ENCODE data around the gene PLBD2.

PLBD2 gene

GRCh38 chr12:113424915-113425823 lies 66.8 kb downstream of the PLBD2 start:
- CTCF ChIA-PET: interaction anchor here (0.7 to 2.3 kb wide), 27 partner anchors 9 to 319 kb away, joined by 3 to 11 read pairs (median 3); partner anchors contain the start of genes SDS and SLC8B1
- Histone ChIP-seq H3K9me3 (ENCODE audit: control extremely low read depth in 1 of 5, control insufficient read depth in 4 of 5, insufficient read depth in 2 of 5, low read depth in 1 of 5, low read length in 4 of 5) (no peaks in the 10 kb centered on the region), H3K36me3 (ENCODE audit: control insufficient read depth in 4 of 4, insufficient read depth in 4 of 4, low read length in 3 of 4) (peaks cover 0 to 4% (median 3%) of the 10 kb centered on the region in 4 experiments), H3K4me1 (ENCODE audit: control extremely low read depth in 1 of 4, control insufficient read depth in 4 of 4, insufficient read depth in 4 of 4, low read length in 3 of 4) (peaks cover 0 to 31% (median 25%) of the 10 kb centered on the region in 4 experiments), H3K27me3 (replicated peaks in 2 of 5; ENCODE audit: control insufficient read depth in 4 of 5, insufficient read depth in 5 of 5, low read length in 4 of 5) (no peaks in the 10 kb centered on the region), H3K4me3 (ENCODE audit: control insufficient read depth in 1 of 7, extremely low read depth in 1 of 7, insufficient read depth in 4 of 7, low read depth in 2 of 7, low read length in 6 of 7) (no peak overlapping the region), H3K27ac (ENCODE audit: insufficient read depth in 1 of 2, low read depth in 1 of 2, low read length in 2 of 2, poor library complexity in 1 of 2, severe bottlenecking in 2 of 2) (no peak overlapping the region)
- POLR2A ChIA-PET: no interaction called here
- 51% methylated on average over 15 of the region's 20 CpGs for WGBS (ENCODE audit: insufficient coverage)
- peak; percentile 46 to 57 (median 54) for DNase-seq

GRCh38 chr12:113425960-113426453 lies 67.6 kb downstream of the PLBD2 start:
- H3K27me3 ChIP-seq (replicated peaks in 2 of 5; ENCODE audit: control insufficient read depth in 4 of 5, insufficient read depth in 5 of 5, low read length in 4 of 5): no peaks in the 10 kb centered on the region
- POLR2A ChIA-PET: no interaction called here
- peaks cover 0 to 4% (median 3%) of the 10 kb centered on the region in 4 experiments for H3K36me3 ChIP-seq (ENCODE audit: control insufficient read depth in 4 of 4, insufficient read depth in 4 of 4, low read length in 3 of 4)
- no peaks in the 10 kb centered on the region for H3K9me3 ChIP-seq (ENCODE audit: control extremely low read depth in 1 of 5, control insufficient read depth in 4 of 5, insufficient read depth in 2 of 5, low read depth in 1 of 5, low read length in 4 of 5)
- DNase-seq: peak in 2 of 3 donors; percentile 26 to 32
- no peak overlapping the region for H3K4me3 ChIP-seq (ENCODE audit: control insufficient read depth in 1 of 7, extremely low read depth in 1 of 7, insufficient read depth in 4 of 7, low read depth in 2 of 7, low read length in 6 of 7)
- no peak overlapping the region for H3K27ac ChIP-seq (ENCODE audit: insufficient read depth in 1 of 2, low read depth in 1 of 2, low read length in 2 of 2, poor library complexity in 1 of 2, severe bottlenecking in 2 of 2)
- WGBS (ENCODE audit: insufficient coverage): 38% methylated on average over 8 of the region's 11 CpGs
- peaks cover 0 to 30% (median 24%) of the 10 kb centered on the region in 4 experiments for H3K4me1 ChIP-seq (ENCODE audit: control extremely low read depth in 1 of 4, control insufficient read depth in 4 of 4, insufficient read depth in 4 of 4, low read length in 3 of 4)
- CTCF ChIA-PET: interaction anchor here (0.8 to 2.3 kb wide), 23 partner anchors 8 to 231 kb away, joined by 3 to 11 read pairs (median 4); partner anchors contain the start of gene SLC8B1

GRCh38 chr12:113427882-113428281 lies 69.5 kb downstream of the PLBD2 start:
- H3K27me3 ChIP-seq (replicated peaks in 2 of 5; ENCODE audit: control insufficient read depth in 4 of 5, insufficient read depth in 5 of 5, low read length in 4 of 5): no peaks in the 10 kb centered on the region
- CTCF ChIA-PET: no interaction called here
- peaks cover 0 to 4% (median 3%) of the 10 kb centered on the region in 4 experiments for H3K36me3 ChIP-seq (ENCODE audit: control insufficient read depth in 4 of 4, insufficient read depth in 4 of 4, low read length in 3 of 4)
- H3K4me1 ChIP-seq (ENCODE audit: control extremely low read depth in 1 of 4, control insufficient read depth in 4 of 4, insufficient read depth in 4 of 4, low read length in 3 of 4): peaks cover 0 to 12% (median 8%) of the 10 kb centered on the region in 4 experiments
- 95% methylated on average over 9 of the region's 9 CpGs for WGBS (ENCODE audit: insufficient coverage)
- DNase-seq: no peak
- H3K9me3 ChIP-seq (ENCODE audit: control extremely low read depth in 1 of 5, control insufficient read depth in 4 of 5, insufficient read depth in 2 of 5, low read depth in 1 of 5, low read length in 4 of 5): no peaks in the 10 kb centered on the region
- no peak overlapping the region for H3K27ac ChIP-seq (ENCODE audit: insufficient read depth in 1 of 2, low read depth in 1 of 2, low read length in 2 of 2, poor library complexity in 1 of 2, severe bottlenecking in 2 of 2)
- POLR2A ChIA-PET: no interaction called here
- H3K4me3 ChIP-seq (ENCODE audit: control insufficient read depth in 1 of 7, extremely low read depth in 1 of 7, insufficient read depth in 4 of 7, low read depth in 2 of 7, low read length in 6 of 7): no peak overlapping the region

GRCh38 chr12:113428482-113428881 lies 70.1 kb downstream of the PLBD2 start:
- Histone ChIP-seq H3K27ac (ENCODE audit: insufficient read depth in 1 of 2, low read depth in 1 of 2, low read length in 2 of 2, poor library complexity in 1 of 2, severe bottlenecking in 2 of 2) (no peak overlapping the region), H3K4me3 (ENCODE audit: control insufficient read depth in 1 of 7, extremely low read depth in 1 of 7, insufficient read depth in 4 of 7, low read depth in 2 of 7, low read length in 6 of 7) (no peak overlapping the region), H3K4me1 (ENCODE audit: control extremely low read depth in 1 of 4, control insufficient read depth in 4 of 4, insufficient read depth in 4 of 4, low read length in 3 of 4) (peaks cover 0 to 6% (median 2%) of the 10 kb centered on the region in 4 experiments), H3K9me3 (ENCODE audit: control extremely low read depth in 1 of 5, control insufficient read depth in 4 of 5, insufficient read depth in 2 of 5, low read depth in 1 of 5, low read length in 4 of 5) (no peaks in the 10 kb centered on the region), H3K36me3 (ENCODE audit: control insufficient read depth in 4 of 4, insufficient read depth in 4 of 4, low read length in 3 of 4) (peaks cover 0 to 4% (median 3%) of the 10 kb centered on the region in 4 experiments), H3K27me3 (replicated peaks in 2 of 5; ENCODE audit: control insufficient read depth in 4 of 5, insufficient read depth in 5 of 5, low read length in 4 of 5) (no peaks in the 10 kb centered on the region)
- CTCF ChIA-PET: no interaction called here
- POLR2A ChIA-PET: no interaction called here
- no peak for DNase-seq
- WGBS (ENCODE audit: insufficient coverage): no CpG with 5 or more reads among the region's 1 CpG

- Histone ChIP-seq H3K27me3 (replicated peaks in 2 of 5; ENCODE audit: control insufficient read depth in 4 of 5, insufficient read depth in 5 of 5, low read length in 4 of 5) (no peaks in the 10 kb centered on the region), H3K4me1 (ENCODE audit: control extremely low read depth in 1 of 4, control insufficient read depth in 4 of 4, insufficient read depth in 4 of 4, low read length in 3 of 4) (no peaks in the 10 kb centered on the region), H3K4me3 (ENCODE audit: control insufficient read depth in 1 of 7, extremely low read depth in 1 of 7, insufficient read depth in 4 of 7, low read depth in 2 of 7, low read length in 6 of 7) (no peak overlapping the region), H3K36me3 (ENCODE audit: control insufficient read depth in 4 of 4, insufficient read depth in 4 of 4, low read length in 3 of 4) (no peaks in the 10 kb centered on the region), H3K27ac (ENCODE audit: insufficient read depth in 1 of 2, low read depth in 1 of 2, low read length in 2 of 2, poor library complexity in 1 of 2, severe bottlenecking in 2 of 2) (no peak overlapping the region), H3K9me3 (ENCODE audit: control extremely low read depth in 1 of 5, control insufficient read depth in 4 of 5, insufficient read depth in 2 of 5, low read depth in 1 of 5, low read length in 4 of 5) (no peaks in the 10 kb centered on the region)
- CTCF ChIA-PET: interaction anchor here (2.8 kb wide), 1 partner anchor 8 kb away, joined by 11 read pairs; no protein-coding TSS in a partner anchor
- DNase-seq: no peak
- POLR2A ChIA-PET: no interaction called here
Measured at GRCh38 chr12:113432986-113433385, 74.6 kb downstream of the PLBD2 start.

- H3K36me3 ChIP-seq (ENCODE audit: control insufficient read depth in 4 of 4, insufficient read depth in 4 of 4, low read length in 3 of 4): no peaks in the 10 kb centered on the region
- CTCF ChIA-PET: interaction anchor here (2.8 kb wide), 1 partner anchor 10 kb away, joined by 11 read pairs; no protein-coding TSS in a partner anchor
Measured at GRCh38 chr12:113435367-113435766, 77.0 kb downstream of the PLBD2 start.

GRCh38 chr12:113436586-113436985 lies 78.2 kb downstream of the PLBD2 start:
- H3K27ac ChIP-seq (ENCODE audit: insufficient read depth in 1 of 2, low read depth in 1 of 2, low read length in 2 of 2, poor library complexity in 1 of 2, severe bottlenecking in 2 of 2): no peak overlapping the region
- peaks cover 0 to 2% (median 0%) of the 10 kb centered on the region in 5 experiments for H3K27me3 ChIP-seq (replicated peaks in 2 of 5; ENCODE audit: control insufficient read depth in 4 of 5, insufficient read depth in 5 of 5, low read length in 4 of 5)
- no peaks in the 10 kb centered on the region for H3K9me3 ChIP-seq (ENCODE audit: control extremely low read depth in 1 of 5, control insufficient read depth in 4 of 5, insufficient read depth in 2 of 5, low read depth in 1 of 5, low read length in 4 of 5)
- H3K4me1 ChIP-seq (ENCODE audit: control extremely low read depth in 1 of 4, control insufficient read depth in 4 of 4, insufficient read depth in 4 of 4, low read length in 3 of 4): no peaks in the 10 kb centered on the region
- WGBS (ENCODE audit: insufficient coverage): 99% methylated on average over 6 of the region's 6 CpGs
- no peak overlapping the region for H3K4me3 ChIP-seq (ENCODE audit: control insufficient read depth in 1 of 7, extremely low read depth in 1 of 7, insufficient read depth in 4 of 7, low read depth in 2 of 7, low read length in 6 of 7)
- DNase-seq: no peak
- CTCF ChIA-PET: interaction anchor here (1.0 kb wide), 1 partner anchor 11 kb away, joined by 3 read pairs; no protein-coding TSS in a partner anchor
- POLR2A ChIA-PET: no interaction called here
- no peaks in the 10 kb centered on the region for H3K36me3 ChIP-seq (ENCODE audit: control insufficient read depth in 4 of 4, insufficient read depth in 4 of 4, low read length in 3 of 4)

More at GRCh38 chr12:113435367-113435766, 77.0 kb downstream of the PLBD2 start:
- Histone ChIP-seq H3K27ac (ENCODE audit: insufficient read depth in 1 of 2, low read depth in 1 of 2, low read length in 2 of 2, poor library complexity in 1 of 2, severe bottlenecking in 2 of 2) (no peak overlapping the region), H3K4me1 (ENCODE audit: control extremely low read depth in 1 of 4, control insufficient read depth in 4 of 4, insufficient read depth in 4 of 4, low read length in 3 of 4) (no peaks in the 10 kb centered on the region), H3K27me3 (replicated peaks in 2 of 5; ENCODE audit: control insufficient read depth in 4 of 5, insufficient read depth in 5 of 5, low read length in 4 of 5) (peaks cover 0 to 2% (median 0%) of the 10 kb centered on the region in 5 experiments), H3K9me3 (ENCODE audit: control extremely low read depth in 1 of 5, control insufficient read depth in 4 of 5, insufficient read depth in 2 of 5, low read depth in 1 of 5, low read length in 4 of 5) (no peaks in the 10 kb centered on the region), H3K4me3 (ENCODE audit: control insufficient read depth in 1 of 7, extremely low read depth in 1 of 7, insufficient read depth in 4 of 7, low read depth in 2 of 7, low read length in 6 of 7) (no peak overlapping the region)
- no peak for DNase-seq
- WGBS (ENCODE audit: insufficient coverage): 90% methylated on average over 4 of the region's 5 CpGs
- POLR2A ChIA-PET: no interaction called here
